HG02588 (cell line): ENCODE data around the gene TBX18.

Experiments
- ATAC-seq: cut with Tn5 transposase; IDR thresholded peaks from one replicate; pipeline ENCODE4 v1.9.1; 2021; ENCODE audit warnings: mild to moderate bottlenecking, moderate library complexity; ENCODE audit not compliant: unreplicated experiment

The TBX18 gene

GRCh38 chr6:84752118-84752850 lies 12.1 kb downstream of the TBX18 start:
- no peak for ATAC-seq

DNA sequence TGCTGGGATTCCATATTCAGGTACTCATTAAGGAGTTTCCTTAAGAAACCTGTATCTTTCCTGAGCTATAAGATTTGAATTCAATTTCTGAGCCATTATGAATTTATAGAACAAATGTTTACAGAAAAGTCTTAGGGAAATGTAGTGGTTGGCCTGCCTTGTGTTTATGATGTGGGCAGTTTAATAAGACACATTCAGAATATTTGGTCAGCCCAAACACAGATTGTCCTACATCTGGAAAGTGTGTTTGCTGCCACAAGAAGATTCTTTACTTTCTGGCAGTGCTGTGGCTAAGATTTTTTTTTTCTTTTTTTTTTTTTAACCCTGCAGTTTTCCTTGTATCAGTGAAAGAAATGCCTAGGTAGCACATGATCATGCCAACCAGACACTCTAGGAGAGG lies 15.2 kb downstream of the TBX18 start:
- no peak for ATAC-seq

DNA sequence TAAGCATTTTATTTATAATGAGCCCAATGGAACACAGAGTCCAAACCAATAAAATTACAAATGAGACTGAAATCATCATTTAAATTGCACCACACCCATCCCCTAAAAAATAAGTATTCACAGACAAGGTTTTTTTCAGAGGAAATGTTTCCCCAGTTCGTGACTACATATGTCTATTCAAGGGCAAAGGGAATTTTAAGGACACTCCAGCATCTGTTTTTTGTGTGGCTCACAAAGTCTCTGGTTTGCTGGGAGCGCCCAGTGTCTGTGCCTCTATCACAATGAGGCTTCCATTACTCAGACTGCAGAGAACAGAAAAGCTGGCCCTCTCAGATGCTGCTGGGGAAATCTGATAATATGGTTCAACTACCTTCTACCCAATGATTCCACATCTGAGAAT lies 16.0 kb downstream of the TBX18 start:
- no peak for ATAC-seq

- no peak for ATAC-seq
Measured at GRCh38 chr6:84743616-84744015, 20.8 kb downstream of the TBX18 start.

DNA sequence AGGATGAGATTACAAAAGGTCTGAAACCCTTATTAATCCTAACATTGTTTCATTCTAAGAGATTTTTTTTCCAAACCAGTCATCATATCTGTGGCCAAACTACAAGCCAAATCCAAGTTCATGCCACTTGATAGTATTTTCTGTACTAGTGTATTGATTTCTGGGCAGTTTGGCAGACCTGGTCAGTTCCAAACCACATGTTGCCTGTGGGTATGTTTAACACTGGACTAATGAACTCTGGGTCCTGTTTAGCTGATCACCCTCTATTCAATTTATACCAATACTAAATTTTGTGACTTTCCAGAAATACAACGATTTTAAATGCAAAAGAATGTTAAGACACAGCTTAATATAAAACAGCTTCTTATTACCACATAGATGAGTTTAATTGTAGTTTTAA lies 24.0 kb downstream of the TBX18 start:
- no peak for ATAC-seq

DNA sequence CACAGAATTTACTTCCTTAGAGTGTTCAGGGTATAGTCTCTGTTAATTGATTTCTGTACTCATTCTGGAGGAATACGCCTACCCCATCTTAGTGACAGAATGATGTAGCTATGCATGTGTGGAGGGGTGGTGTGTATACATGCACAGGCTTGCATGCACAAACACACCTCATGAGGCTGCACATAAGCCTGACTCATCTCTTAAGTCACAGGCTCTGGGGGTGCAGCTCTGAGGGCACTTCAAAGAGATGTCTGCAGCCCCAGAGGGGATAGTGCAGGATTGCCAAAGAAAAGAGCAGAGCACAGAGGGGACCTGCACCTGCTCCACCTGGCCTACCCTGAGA lies 24.6 kb downstream of the TBX18 start:
- ATAC-seq: no peak

- ATAC-seq: no peak
Measured at GRCh38 chr6:84738996-84739865, 25.2 kb downstream of the TBX18 start.

- no peak for ATAC-seq
Measured at GRCh38 chr6:84733889-84734288, 30.5 kb downstream of the TBX18 start.

- no peak for ATAC-seq
Measured at GRCh38 chr6:84731901-84732300, 32.5 kb downstream of the TBX18 start.

- ATAC-seq: no peak
Measured at GRCh38 chr6:84731401-84731800, 33.0 kb downstream of the TBX18 start.

GRCh38 chr6:84728602-84729001 lies 35.8 kb downstream of the TBX18 start:
- ATAC-seq: no peak

DNA sequence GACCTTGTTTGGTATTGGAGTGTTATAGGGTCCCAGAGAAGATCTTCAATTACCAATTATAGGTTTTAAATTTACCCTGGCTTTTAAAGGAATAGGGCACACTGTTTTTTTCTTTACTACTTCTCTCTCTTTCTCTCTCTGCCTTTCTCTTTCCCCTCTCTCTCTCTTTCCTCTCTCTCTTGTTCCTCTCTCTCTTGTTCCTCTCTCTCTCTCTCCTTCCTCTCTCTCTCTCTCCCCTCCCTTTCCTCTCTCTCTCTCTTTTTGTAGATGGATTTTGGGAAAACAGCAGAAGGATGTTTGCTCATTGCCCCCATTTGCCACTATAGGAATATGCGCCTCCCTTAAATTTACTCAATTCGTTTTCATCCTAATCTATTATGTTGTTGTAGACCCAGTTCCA lies 45.2 kb downstream of the TBX18 start:
- ATAC-seq: no peak

- ATAC-seq: no peak
Measured at GRCh38 chr6:84718038-84718955, 46.1 kb downstream of the TBX18 start.

GRCh38 chr6:84709121-84709520 lies 55.3 kb downstream of the TBX18 start:
- no peak for ATAC-seq

- no peak for ATAC-seq
Measured at GRCh38 chr6:84707171-84707570, 57.2 kb downstream of the TBX18 start.

DNA sequence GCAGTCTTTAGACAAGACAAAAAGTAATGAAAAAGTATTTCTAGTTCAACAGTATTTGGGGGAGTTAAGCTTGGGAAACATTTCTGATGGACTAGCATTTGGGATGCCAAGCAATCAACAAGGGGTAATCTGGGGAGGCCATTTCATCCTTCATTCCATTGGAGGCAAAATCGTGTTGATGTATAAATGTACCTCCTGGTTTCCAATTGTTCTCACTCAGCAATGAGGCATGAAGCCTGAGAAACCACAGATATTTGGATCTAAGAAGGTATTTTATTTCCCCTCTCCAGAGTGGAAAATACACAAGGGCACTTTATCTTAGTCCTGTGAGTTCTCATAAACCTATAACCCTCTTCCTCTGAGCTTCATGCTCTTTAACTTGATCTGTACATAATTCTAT lies 68.2 kb downstream of the TBX18 start:
- no peak for ATAC-seq

DNA sequence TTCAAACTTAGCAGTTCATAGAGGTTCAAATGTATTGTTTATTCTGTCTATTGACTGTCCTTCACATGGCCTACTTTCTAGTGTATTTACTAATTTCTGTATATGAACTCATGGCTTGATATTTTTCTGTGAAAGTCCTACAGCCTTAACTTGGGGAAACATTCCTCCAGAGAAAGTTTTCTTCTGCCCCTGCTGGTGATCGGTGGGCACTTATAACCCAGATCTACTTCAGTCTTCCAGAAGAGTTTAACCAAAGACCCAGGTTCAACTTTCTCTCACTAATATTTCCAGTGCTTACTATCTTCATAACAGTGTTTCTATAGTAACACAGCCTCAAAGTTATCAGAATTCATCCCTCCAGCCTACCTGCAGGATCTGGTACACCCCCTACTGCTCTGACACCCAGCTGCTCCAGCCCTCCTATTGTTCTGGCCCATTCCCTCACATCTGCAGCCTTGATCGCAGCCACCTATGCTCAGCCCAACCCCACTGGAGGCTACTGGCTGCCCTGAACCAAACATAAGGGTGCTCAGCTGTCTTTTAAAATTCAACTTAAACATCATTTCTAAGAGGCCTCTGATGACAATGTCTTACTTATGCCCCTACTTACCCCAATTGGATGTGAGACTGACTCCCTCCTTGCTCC lies 72.3 kb downstream of the TBX18 start:
- ATAC-seq: no peak

DNA sequence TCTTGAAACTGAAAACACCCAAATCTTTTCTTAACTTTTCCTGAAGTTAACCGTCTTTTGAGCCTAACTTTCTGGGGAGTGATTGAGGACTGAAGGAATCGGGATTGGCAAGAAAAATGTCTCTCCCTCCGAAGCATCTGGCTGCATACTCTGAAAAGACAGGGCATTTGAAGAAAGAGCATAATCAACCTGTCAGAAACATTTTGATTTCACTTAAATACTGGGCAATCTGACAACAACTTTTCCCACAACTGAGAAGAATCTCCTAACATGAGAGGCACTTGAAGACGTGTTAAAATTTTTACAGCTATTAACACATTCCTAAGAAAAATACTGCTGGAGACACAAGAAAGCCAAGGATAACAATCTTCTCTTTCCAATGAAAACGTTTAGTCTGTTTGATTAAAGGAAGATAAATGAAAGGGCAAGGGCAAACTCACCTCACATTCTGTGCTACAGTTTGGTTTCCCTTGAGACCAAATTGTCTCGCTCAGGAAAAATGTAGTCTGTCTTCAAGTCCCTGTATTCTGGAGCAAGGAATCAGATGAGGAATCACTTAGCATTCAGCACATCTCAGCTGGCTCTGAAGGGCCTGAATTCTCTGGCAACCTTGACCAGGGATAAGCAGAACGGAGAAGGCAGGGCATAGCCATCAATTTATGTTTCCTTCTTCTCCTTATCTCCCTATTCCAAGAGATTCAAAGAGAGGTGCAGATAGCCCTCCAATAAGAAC lies 76.1 kb downstream of the TBX18 start:
- no peak for ATAC-seq

GRCh38 chr6:84687431-84687830 lies 77.0 kb downstream of the TBX18 start:
- no peak for ATAC-seq

- ATAC-seq: no peak
Measured at GRCh38 chr6:84685983-84686584, 78.3 kb downstream of the TBX18 start.
